Nephron (organoid): ENCODE measurements around the gene RHNO1.

Experiments
- H3K27ac Mint-ChIP-seq, 3 experiments: 2 replicates each; pipeline ENCODE4 v1.8.0; 2020; ENCODE audit warnings: mixed read lengths in 3 of 3, mild to moderate bottlenecking in 2 of 3, moderate library complexity in 1 of 3
- H3K27me3 Mint-ChIP-seq: 2 replicates; pipeline ENCODE4 v1.8.0; 2021; ENCODE audit warnings: low read depth, mild to moderate bottlenecking, moderate library complexity, mixed read lengths
- H3K36me3 Mint-ChIP-seq: 2 replicates; pipeline ENCODE4 v1.8.0; 2020; ENCODE audit warnings: low read depth, mixed read lengths
- H3K4me1 Mint-ChIP-seq: 2 replicates; pipeline ENCODE4 v1.8.0; 2020; ENCODE audit warnings: mixed read lengths
- H3K4me3 Mint-ChIP-seq, 3 experiments: 2 replicates each; pipeline ENCODE4 v1.8.0; 2020; ENCODE audit warnings: mild to moderate bottlenecking in 3 of 3, mixed read lengths in 3 of 3, moderate library complexity in 2 of 3
- H3K9me3 Mint-ChIP-seq: 2 replicates; pipeline ENCODE4 v1.8.0; 2020; ENCODE audit warnings: mixed read lengths
- CTCF ChIP-seq, 3 experiments: fragments of 200-600 bp; sonication (generic); IDR thresholded peaks; one replicate each; pipeline ENCODE4 v1.5.0; 2021; ENCODE audit warnings: antibody characterized with exemption in 3 of 3; ENCODE audit not compliant: unreplicated experiment in 3 of 3

RHNO1 gene

GRCh38 chr12:2877047-2877952, at the start of gene RHNO1, which contains the start of gene FOXM1:
RHNO1 (plus strand) TSS chr12:2877223; CDS start chr12:2885367, 8,144 bp downstream.
FOXM1 (minus strand) TSS chr12:2877174; CDS start chr12:2874478, 2,696 bp downstream.
- no peaks in the 10 kb centered on the region for H3K9me3 Mint-ChIP-seq
- H3K4me3 Mint-ChIP-seq = peak within 1 kb of the TSS; percentile 95 to 98 (median 96)
- TF ChIP-seq CTCF (IDR thresholded peaks at IDR 0.05; ENCODE audit: unreplicated experiment in 3 of 3) = peak; percentile 7 to 16 (median 10)
- peak within 1 kb of the TSS; percentile 84 to 99 (median 92) for H3K27ac Mint-ChIP-seq
- H3K27me3 Mint-ChIP-seq = no peaks in the 10 kb centered on the region
- peaks cover 20% of the 10 kb centered on the region for H3K36me3 Mint-ChIP-seq
- H3K4me1 Mint-ChIP-seq = peaks cover 23% of the 10 kb centered on the region

- H3K36me3 Mint-ChIP-seq = peaks cover 67% of the 10 kb centered on the region
- no peaks in the 10 kb centered on the region for H3K9me3 Mint-ChIP-seq
- H3K4me1 Mint-ChIP-seq = peaks cover 21% of the 10 kb centered on the region
- no peak for TF ChIP-seq CTCF (IDR thresholded peaks at IDR 0.05; ENCODE audit: unreplicated experiment in 3 of 3)
- H3K27me3 Mint-ChIP-seq = no peaks in the 10 kb centered on the region
- no peak overlapping the region for H3K27ac Mint-ChIP-seq
- H3K4me3 Mint-ChIP-seq = no peak overlapping the region
Measured at GRCh38 chr12:2829275-2829674, 47.7 kb upstream of the RHNO1 start.

GRCh38 chr12:2832550-2833127, 44.4 kb upstream of the RHNO1 start:
- Mint-ChIP-seq H3K9me3 (no peaks in the 10 kb centered on the region), H3K27me3 (no peaks in the 10 kb centered on the region), H3K27ac (peak overlapping the region; percentile 85 to 95 (median 88)), H3K4me1 (peaks cover 40% of the 10 kb centered on the region), H3K4me3 (peak overlapping the region; percentile 40 to 80 (median 76)), H3K36me3 (peaks cover 44% of the 10 kb centered on the region)
- no peak for TF ChIP-seq CTCF (IDR thresholded peaks at IDR 0.05; ENCODE audit: unreplicated experiment in 3 of 3)

- peaks cover 39% of the 10 kb centered on the region for H3K36me3 Mint-ChIP-seq
- peak overlapping the region; percentile 85 to 95 (median 88) for H3K27ac Mint-ChIP-seq
- peaks cover 40% of the 10 kb centered on the region for H3K4me1 Mint-ChIP-seq
- peak overlapping the region; percentile 76 to 80 (median 80) for H3K4me3 Mint-ChIP-seq
- no peaks in the 10 kb centered on the region for H3K27me3 Mint-ChIP-seq
- no peak for TF ChIP-seq CTCF (IDR thresholded peaks at IDR 0.05; ENCODE audit: unreplicated experiment in 3 of 3)
- H3K9me3 Mint-ChIP-seq = no peaks in the 10 kb centered on the region
Measured at GRCh38 chr12:2833327-2833726, 43.7 kb upstream of the RHNO1 start.

- peak overlapping the region; percentile 85 to 95 (median 88) for H3K27ac Mint-ChIP-seq
- no peaks in the 10 kb centered on the region for H3K9me3 Mint-ChIP-seq
- no peak for TF ChIP-seq CTCF (IDR thresholded peaks at IDR 0.05; ENCODE audit: unreplicated experiment in 3 of 3)
- peaks cover 40% of the 10 kb centered on the region for H3K4me1 Mint-ChIP-seq
- peaks cover 36% of the 10 kb centered on the region for H3K36me3 Mint-ChIP-seq
- H3K27me3 Mint-ChIP-seq = no peaks in the 10 kb centered on the region
- H3K4me3 Mint-ChIP-seq = peak overlapping the region; percentile 76 to 80 (median 80)
Measured at GRCh38 chr12:2833810-2834209, 43.2 kb upstream of the RHNO1 start.
